Measurements from ENCODE around the gene ADAMTS19.

ADAMTS19 gene

GRCh38 chr5:129670957-129671500, 210.9 kb downstream of the ADAMTS19 start:
- peak; percentile 11 for DNase-seq (ENCODE audit: low read depth)
- TF ChIP-seq CTCF (IDR thresholded peaks at IDR 0.05; ENCODE audit: control insufficient read depth, insufficient read depth, low read depth, low read length, missing control alignments) = no peak
- H3K4me3 ChIP-seq (ENCODE audit: control insufficient read depth, low read depth, low read length) = no peak overlapping the region

GRCh38 chr5:129672006-129672405, 211.9 kb downstream of the ADAMTS19 start:
- no peak for TF ChIP-seq CTCF (IDR thresholded peaks at IDR 0.05; ENCODE audit: control insufficient read depth, insufficient read depth, low read depth, low read length, missing control alignments)
- no peak overlapping the region for H3K4me3 ChIP-seq (ENCODE audit: control insufficient read depth, low read depth, low read length)
- DNase-seq (ENCODE audit: low read depth) = no peak

- no peak overlapping the region for H3K4me3 ChIP-seq (ENCODE audit: control insufficient read depth, low read depth, low read length)
- no peak for DNase-seq (ENCODE audit: low read depth)
- no peak for TF ChIP-seq CTCF (IDR thresholded peaks at IDR 0.05; ENCODE audit: control insufficient read depth, insufficient read depth, low read depth, low read length, missing control alignments)
Observed at GRCh38 chr5:129679671-129680070, 219.6 kb downstream of the ADAMTS19 start.

GRCh38 chr5:129687941-129688340, 227.8 kb downstream of the ADAMTS19 start:
- no peak for TF ChIP-seq CTCF (IDR thresholded peaks at IDR 0.05; ENCODE audit: control insufficient read depth, insufficient read depth, low read depth, low read length, missing control alignments)
- DNase-seq (ENCODE audit: low read depth) = no peak
- no peak overlapping the region for H3K4me3 ChIP-seq (ENCODE audit: control insufficient read depth, low read depth, low read length)

- DNase-seq (ENCODE audit: low read depth) = no peak
- TF ChIP-seq CTCF (IDR thresholded peaks at IDR 0.05; ENCODE audit: control insufficient read depth, insufficient read depth, low read depth, low read length, missing control alignments) = no peak
Observed at GRCh38 chr5:129689045-129689444, 228.9 kb downstream of the ADAMTS19 start.

GRCh38 chr5:129691220-129691619, 231.1 kb downstream of the ADAMTS19 start:
- no peak for DNase-seq (ENCODE audit: low read depth)
- no peak overlapping the region for H3K4me3 ChIP-seq (ENCODE audit: control insufficient read depth, low read depth, low read length)
- no peak for TF ChIP-seq CTCF (IDR thresholded peaks at IDR 0.05; ENCODE audit: control insufficient read depth, insufficient read depth, low read depth, low read length, missing control alignments)

More at GRCh38 chr5:129689045-129689444, 228.9 kb downstream of the ADAMTS19 start:
- no peak overlapping the region for H3K4me3 ChIP-seq (ENCODE audit: control insufficient read depth, low read depth, low read length)

GRCh38 chr5:129696636-129697035, 236.5 kb downstream of the ADAMTS19 start:
- no peak for DNase-seq (ENCODE audit: low read depth)
- TF ChIP-seq CTCF (IDR thresholded peaks at IDR 0.05; ENCODE audit: control insufficient read depth, insufficient read depth, low read depth, low read length, missing control alignments) = no peak
- H3K4me3 ChIP-seq (ENCODE audit: control insufficient read depth, low read depth, low read length) = no peak overlapping the region

All from AG09309 (cell line).